ENCODE measurements around the gene HDAC4.

HDAC4 gene

GRCh38 chr2:239321596-239322415 lies 79.0 kb downstream of the HDAC4 start:
- DNase-seq: no peak

GRCh38 chr2:239318790-239319661 lies 81.8 kb downstream of the HDAC4 start:
- DNase-seq: no peak

GRCh38 chr2:239318151-239318611 lies 82.6 kb downstream of the HDAC4 start:
- DNase-seq: no peak

GRCh38 chr2:239316562-239317465 lies 84.0 kb downstream of the HDAC4 start:
- peak; percentile 75 for DNase-seq

- DNase-seq: no peak
Observed at GRCh38 chr2:239315308-239315707, 85.5 kb downstream of the HDAC4 start.

GRCh38 chr2:239313776-239314175 lies 87.0 kb downstream of the HDAC4 start:
- no peak for DNase-seq

- peak; percentile 42 for DNase-seq
Observed at GRCh38 chr2:239312741-239313667, 87.8 kb downstream of the HDAC4 start.

- peak; percentile 15 for DNase-seq
Observed at GRCh38 chr2:239312081-239312511, 88.7 kb downstream of the HDAC4 start.

GRCh38 chr2:239311132-239312040 lies 89.4 kb downstream of the HDAC4 start:
- DNase-seq: peak; percentile 80

- no peak for DNase-seq
Observed at GRCh38 chr2:239310401-239311061, 90.3 kb downstream of the HDAC4 start.

GRCh38 chr2:239309398-239310245 lies 91.2 kb downstream of the HDAC4 start:
- peak; percentile 20 for DNase-seq

- DNase-seq: peak; percentile 84
Observed at GRCh38 chr2:239308661-239309397, 92.0 kb downstream of the HDAC4 start.

- peak; percentile 26 for DNase-seq
Observed at GRCh38 chr2:239307921-239308613, 92.8 kb downstream of the HDAC4 start.

- DNase-seq: no peak
Observed at GRCh38 chr2:239307221-239307569, 93.6 kb downstream of the HDAC4 start.

GRCh38 chr2:239306274-239307220 lies 94.3 kb downstream of the HDAC4 start:
- no peak for DNase-seq

- no peak for DNase-seq
Observed at GRCh38 chr2:239305771-239306170, 95.0 kb downstream of the HDAC4 start.
